Measurements from ENCODE around the gene DNAH8.

- no peak for TF ChIP-seq CTCF (IDR thresholded peaks at IDR 0.05)
- no peak for TF ChIP-seq POLR2A (IDR thresholded peaks at IDR 0.05)
Observed at GRCh38 chr6:38957426-38957825, 242.3 kb downstream of the DNAH8 start.

Data from testis (tissue), 2 donors.